DMS153 (cell line): Measurements from ENCODE around the gene ASMTL.

ENCODE experiments used
- DNase-seq: peaks from one replicate; lab custom pipeline; 2025; lab: John Stamatoyannopoulos, UW

ASMTL gene

GRCh38 chrX:1403228-1403627 lies 49.5 kb downstream of the ASMTL start:
- no peak for DNase-seq

GRCh38 chrX:1401611-1402430 lies 50.9 kb downstream of the ASMTL start:
- no peak for DNase-seq

- DNase-seq, result no peak
Observed at GRCh38 chrX:1400742-1401471, 51.8 kb downstream of the ASMTL start.

- no peak for DNase-seq
Observed at GRCh38 chrX:1400049-1400448, 52.7 kb downstream of the ASMTL start.

GRCh38 chrX:1398431-1399340 lies 54.0 kb downstream of the ASMTL start:
- DNase-seq, result no peak

- no peak for DNase-seq
Observed at GRCh38 chrX:1397441-1398270, 55.1 kb downstream of the ASMTL start.

GRCh38 chrX:1397001-1397400 lies 55.7 kb downstream of the ASMTL start:
- no peak for DNase-seq

- DNase-seq, result no peak
Observed at GRCh38 chrX:1395646-1396216, 57.0 kb downstream of the ASMTL start.

- no peak for DNase-seq
Observed at GRCh38 chrX:1394731-1395501, 57.8 kb downstream of the ASMTL start.

GRCh38 chrX:1393871-1394615 lies 58.7 kb downstream of the ASMTL start:
- no peak for DNase-seq

GRCh38 chrX:1392376-1393068 lies 60.2 kb downstream of the ASMTL start:
- DNase-seq, result no peak

GRCh38 chrX:1391707-1392375 lies 60.9 kb downstream of the ASMTL start, which contains the start of gene SLC25A6:
Gene SLC25A6 (minus strand): TSS chrX:1392113. CDS start chrX:1392009, 104 bp downstream.
- no peak for DNase-seq

- no peak for DNase-seq
Observed at GRCh38 chrX:1391370-1391706, 61.4 kb downstream of the ASMTL start.

- no peak for DNase-seq
Observed at GRCh38 chrX:1390621-1391369, 61.9 kb downstream of the ASMTL start.

GRCh38 chrX:1389993-1390285 lies 62.8 kb downstream of the ASMTL start:
- DNase-seq, result no peak

- DNase-seq, result no peak
Observed at GRCh38 chrX:1389181-1389992, 63.3 kb downstream of the ASMTL start.

GRCh38 chrX:1388651-1389050 lies 64.1 kb downstream of the ASMTL start:
- no peak for DNase-seq
